ENCODE data around the gene GOLGA6A. TPM values are rescaled to one million over a fixed set of nuclear protein-coding genes. Genes with fewer than 3 reads are reported as not detected.

The GOLGA6A gene
- total RNA-seq, 1 experiment from 2014 or later = 6.0 TPM

- TF ChIP-seq PRDM15 (CRISPR knock-in tag; IDR thresholded peaks at IDR 0.05) = no peak
- TF ChIP-seq FOXJ3 (CRISPR knock-in tag; IDR thresholded peaks at IDR 0.05; ENCODE audit: borderline replicate concordance) = no peak
- TF ChIP-seq ZNF671 (CRISPR knock-in tag; IDR thresholded peaks at IDR 0.05) = no peak
- peak; percentile 49; the same call in 1 of the 2 replicates for TF ChIP-seq SP1 (CRISPR knock-in tag; conservative IDR thresholded peaks at IDR 0.05)
- no peak for TF ChIP-seq ATF6 (CRISPR knock-in tag; IDR thresholded peaks at IDR 0.05)
- TF ChIP-seq ZNF263 (CRISPR knock-in tag; IDR thresholded peaks at IDR 0.05; ENCODE audit: low read depth) = no peak
- no peak for TF ChIP-seq ETV6 (CRISPR knock-in tag; IDR thresholded peaks at IDR 0.05)
- 0 out of 2 replicates have a peak, but pooled peaks have one; percentile 30 for TF ChIP-seq USF1 (CRISPR knock-in tag; IDR thresholded peaks at IDR 0.05)
- TF ChIP-seq RELA (CRISPR knock-in tag; IDR thresholded peaks at IDR 0.05; ENCODE audit: borderline replicate concordance) = no peak
- TF ChIP-seq HMGXB4 (CRISPR knock-in tag; IDR thresholded peaks at IDR 0.05) = peak; percentile 92
- TF ChIP-seq ZSCAN18 (CRISPR knock-in tag; IDR thresholded peaks at IDR 0.05) = no peak
- TF ChIP-seq STAT6 (CRISPR knock-in tag; conservative IDR thresholded peaks at IDR 0.05; ENCODE audit: low read depth) = no peak
- no peak; the same call in 1 of the 2 replicates for TF ChIP-seq USF2 (CRISPR knock-in tag; IDR thresholded peaks at IDR 0.05)
- no peak for TF ChIP-seq KAT7 (CRISPR knock-in tag; IDR thresholded peaks at IDR 0.05; ENCODE audit: borderline replicate concordance)
- TF ChIP-seq ELF4 (CRISPR knock-in tag; IDR thresholded peaks at IDR 0.05; ENCODE audit: low read depth) = no peak
- TF ChIP-seq ZNF219 (CRISPR knock-in tag; IDR thresholded peaks at IDR 0.05; ENCODE audit: borderline replicate concordance) = no peak
- TF ChIP-seq NR3C1 (CRISPR knock-in tag; conservative IDR thresholded peaks at IDR 0.05; ENCODE audit: low read depth) = no peak
- no peak for TF ChIP-seq ZNF416 (CRISPR knock-in tag; IDR thresholded peaks at IDR 0.05)
- TF ChIP-seq SMAD4 (CRISPR knock-in tag; IDR thresholded peaks at IDR 0.05) = no peak
- no peak for TF ChIP-seq SMAD3 (CRISPR knock-in tag; IDR thresholded peaks at IDR 0.05; ENCODE audit: borderline replicate concordance)
- no peak for TF ChIP-seq ERG (CRISPR knock-in tag; IDR thresholded peaks at IDR 0.05)
- TF ChIP-seq ATF1 (CRISPR knock-in tag; IDR thresholded peaks at IDR 0.05) = no peak
- no peak for TF ChIP-seq CREB1 (CRISPR knock-in tag; IDR thresholded peaks at IDR 0.05)
Observed at GRCh38 chr15:74127255-74127953, 45.1 kb upstream of the GOLGA6A start (continued).
